ENCODE results near the gene WNT5A. TPM values are rescaled to one million over a fixed set of nuclear protein-coding genes. Genes with fewer than 3 reads are reported as not detected.
A peak's percentile ranks its signal among the peaks of the same experiment; 100 is the strongest.

Gene WNT5A
- total RNA-seq, 2 donors from 2014 or later: 5.9 to 15.0 TPM

GRCh38 chr3:55440104-55440708 is 46.9 kb downstream of the WNT5A start:
- WGBS, 2 donors: 54 to 57% methylated on average over 2 of the region's 2 CpGs

GRCh38 chr3:55439657-55440056 is 47.4 kb downstream of the WNT5A start:
- intact Hi-C loops (cut with DNase I): no loop called here

More at GRCh38 chr3:55440104-55440708, 46.9 kb downstream of the WNT5A start:
- no peaks in the 10 kb centered on the region for H3K4me1 ChIP-seq
- ATAC-seq (peak; percentile 56), DNase-seq (peak; percentile 21 to 56 (median 40))
- no peaks in the 10 kb centered on the region for H3K36me3 ChIP-seq (replicated peaks in 1 of 2; ENCODE audit: insufficient read depth in 1 of 2, low read depth in 2 of 2)
- H3K27ac ChIP-seq: no peak overlapping the region
- intact Hi-C loops (cut with DNase I): no loop called here
- no peak for TF ChIP-seq POLR2A (IDR thresholded peaks at IDR 0.05)
- TF ChIP-seq CTCF (IDR thresholded peaks at IDR 0.05): no peak
- no peak overlapping the region for H3K4me3 ChIP-seq
- no peaks in the 10 kb centered on the region for H3K27me3 ChIP-seq
- no peaks in the 10 kb centered on the region for H3K9me3 ChIP-seq

GRCh38 chr3:55436644-55437043 is 50.5 kb downstream of the WNT5A start:
- no peak overlapping the region for H3K4me3 ChIP-seq
- H3K4me1 ChIP-seq: no peaks in the 10 kb centered on the region
- TF ChIP-seq POLR2A (IDR thresholded peaks at IDR 0.05): no peak
- TF ChIP-seq CTCF (IDR thresholded peaks at IDR 0.05): no peak
- H3K36me3 ChIP-seq (replicated peaks in 1 of 2; ENCODE audit: insufficient read depth in 1 of 2, low read depth in 2 of 2): no peaks in the 10 kb centered on the region
- no peak overlapping the region for H3K27ac ChIP-seq
- DNase-seq (no peak), ATAC-seq (no peak)
- intact Hi-C loops (cut with DNase I): no loop called here
- no peaks in the 10 kb centered on the region for H3K27me3 ChIP-seq
- no peaks in the 10 kb centered on the region for H3K9me3 ChIP-seq

More at GRCh38 chr3:55439657-55440056, 47.4 kb downstream of the WNT5A start:
- no peaks in the 10 kb centered on the region for H3K9me3 ChIP-seq
- no peak overlapping the region for H3K27ac ChIP-seq
- no peaks in the 10 kb centered on the region for H3K27me3 ChIP-seq
- H3K4me3 ChIP-seq: no peak overlapping the region
- WGBS, 2 donors: 93 to 95% methylated on average over 3 of the region's 3 CpGs
- ATAC-seq (no peak), DNase-seq (no peak)
- H3K36me3 ChIP-seq (replicated peaks in 1 of 2; ENCODE audit: insufficient read depth in 1 of 2, low read depth in 2 of 2): no peaks in the 10 kb centered on the region
- no peaks in the 10 kb centered on the region for H3K4me1 ChIP-seq
- TF ChIP-seq POLR2A (IDR thresholded peaks at IDR 0.05) (no peak), CTCF (IDR thresholded peaks at IDR 0.05) (no peak)

- Histone ChIP-seq H3K36me3 (replicated peaks in 1 of 2; ENCODE audit: insufficient read depth in 1 of 2, low read depth in 2 of 2) (no peaks in the 10 kb centered on the region), H3K4me1 (no peaks in the 10 kb centered on the region), H3K9me3 (no peaks in the 10 kb centered on the region), H3K27ac (no peak overlapping the region), H3K27me3 (no peaks in the 10 kb centered on the region), H3K4me3 (no peak overlapping the region)
- DNase-seq (no peak), ATAC-seq (no peak)
- TF ChIP-seq CTCF (IDR thresholded peaks at IDR 0.05): no peak
- TF ChIP-seq POLR2A (IDR thresholded peaks at IDR 0.05): no peak
- 65 to 67% methylated on average over 8 of the region's 8 CpGs for WGBS, 2 donors
- intact Hi-C loops (cut with DNase I): no loop called here
These were observed 51.6 kb downstream of the WNT5A start for GRCh38 chr3:55435491-55435890.

- Histone ChIP-seq H3K36me3 (replicated peaks in 1 of 2; ENCODE audit: insufficient read depth in 1 of 2, low read depth in 2 of 2) (no peaks in the 10 kb centered on the region), H3K9me3 (no peaks in the 10 kb centered on the region), H3K27ac (no peak overlapping the region), H3K27me3 (no peaks in the 10 kb centered on the region), H3K4me3 (no peak overlapping the region), H3K4me1 (no peaks in the 10 kb centered on the region)
- peak in 6 of 7 experiments; percentile 32 to 52 (median 44) for TF ChIP-seq CTCF (IDR thresholded peaks at IDR 0.05)
- TF ChIP-seq POLR2A (IDR thresholded peaks at IDR 0.05): no peak
- ATAC-seq (no peak), DNase-seq (peak; percentile 36 to 62 (median 40))
- WGBS, 2 donors: 92 to 97% methylated on average over 1 of the region's 1 CpG
- intact Hi-C loops (cut with DNase I): no loop called here
These were observed 52.3 kb downstream of the WNT5A start for GRCh38 chr3:55434789-55435188.

All from body of pancreas (tissue), 4 donors.